Activated CD4-positive, alpha-beta T cell treated with anti-CD3 and anti-CD28 coated beads, Interleukin-2, amount 10 ng/mL, durations not matched to agents 7 days and 5 days (primary cell): ENCODE measurements around the gene RAB31. TPM values are rescaled to one million over a fixed set of nuclear protein-coding genes. Genes with fewer than 3 reads are reported as not detected.

Source experiments
- CTCF ChIA-PET: fragments of 350-600 bp; sonication (Branson Sonifier 250); formaldehyde crosslinking; loops from one replicate; lab custom pipeline; 2021; ENCODE audit warnings: antibody characterized with exemption; lab: Charles Lee
- POLR2A ChIA-PET: fragments of 350-600 bp; sonication (Branson Sonifier 250); formaldehyde crosslinking; loops from one replicate; lab custom pipeline; 2021; ENCODE audit warnings: antibody characterized with exemption; lab: Charles Lee
- DNase-seq: peaks from one replicate; pipeline ENCODE4 v3.0.0-alpha.2; 2020
- H3K27ac Mint-ChIP-seq: one replicate; pipeline ENCODE4 v1.8.0; 2021; ENCODE audit warnings: mild to moderate bottlenecking, moderate library complexity, mixed read lengths
- H3K27me3 Mint-ChIP-seq: one replicate; pipeline ENCODE4 v1.8.0; 2021; ENCODE audit warnings: mixed read lengths
- H3K36me3 Mint-ChIP-seq: one replicate; pipeline ENCODE4 v1.8.0; 2021; ENCODE audit warnings: low read depth, mixed read lengths
- H3K4me1 Mint-ChIP-seq: one replicate; pipeline ENCODE4 v1.8.0; 2021; ENCODE audit warnings: mixed read lengths
- H3K4me3 Mint-ChIP-seq: one replicate; pipeline ENCODE4 v1.8.0; 2021; ENCODE audit warnings: mild to moderate bottlenecking, moderate library complexity, mixed read lengths
- H3K9me3 Mint-ChIP-seq: one replicate; pipeline ENCODE4 v1.8.0; 2021; ENCODE audit warnings: mixed read lengths
- total RNA-seq, 2 experiments: library from RNA; stranded (reverse); gene quantifications; one replicate each; pipeline ENCODE4 v1.2.3, GENCODE V29; 2021

RAB31 gene
- total RNA-seq, 2 experiments from 2014 or later = 0.92 to 1.3 TPM

DNA sequence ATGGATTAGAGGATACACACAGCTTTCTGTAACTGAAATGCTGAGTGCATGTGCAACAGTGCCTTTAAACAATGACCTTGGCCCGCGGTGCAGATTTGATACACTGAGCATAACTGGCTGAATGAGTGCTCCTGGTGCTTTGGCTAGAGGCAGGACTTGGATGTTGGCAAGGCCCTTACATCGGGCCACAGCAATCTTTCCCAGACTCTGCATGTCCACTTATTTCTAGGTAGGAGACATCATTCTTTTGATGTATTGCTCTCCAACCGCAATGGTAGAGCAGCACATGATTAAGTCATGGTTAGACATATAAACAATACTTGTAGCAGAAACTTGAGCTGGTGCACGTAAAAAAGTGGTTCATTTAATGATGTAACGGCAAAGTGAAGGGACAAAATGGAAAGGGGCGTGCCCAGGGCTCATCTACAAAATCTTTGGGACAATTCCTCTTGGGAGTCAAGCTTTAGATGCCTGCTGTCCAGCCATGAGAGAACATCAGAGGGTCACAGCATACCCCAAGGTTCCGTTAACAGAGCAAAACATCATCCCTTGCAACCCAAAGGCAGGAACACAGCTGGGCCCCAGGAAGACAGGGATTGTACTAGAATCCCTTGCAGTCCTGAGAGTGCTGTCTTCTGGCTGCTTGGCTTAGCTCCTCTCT lies 43.4 kb downstream of the RAB31 start:
- Mint-ChIP-seq H3K36me3 (no peaks in the 10 kb centered on the region), H3K4me1 (no peaks in the 10 kb centered on the region), H3K27me3 (peaks cover 12% of the 10 kb centered on the region), H3K9me3 (no peaks in the 10 kb centered on the region), H3K27ac (no peak overlapping the region), H3K4me3 (no peak overlapping the region)
- no peak for DNase-seq
- CTCF ChIA-PET = no interaction called here
- POLR2A ChIA-PET = no interaction called here

DNA sequence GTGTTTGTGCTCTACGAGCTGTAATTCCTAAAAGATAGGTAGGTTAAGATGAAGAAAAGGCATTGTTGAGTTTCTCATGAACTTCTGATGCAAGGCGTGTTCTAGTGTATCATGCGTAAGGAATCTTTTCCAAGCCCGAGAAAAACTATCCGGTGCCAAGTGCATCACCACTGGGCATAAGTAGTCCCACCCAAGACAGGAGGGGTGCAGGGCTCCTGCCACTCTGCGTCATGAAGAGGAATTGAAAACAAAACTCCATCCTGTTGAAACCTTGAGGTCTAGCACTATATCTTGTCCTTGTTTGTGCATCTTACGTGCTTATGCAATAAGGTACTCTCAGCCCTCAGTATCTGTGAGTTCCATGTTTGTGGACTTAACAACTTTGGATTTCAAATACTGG lies 45.7 kb downstream of the RAB31 start:
- no peak for DNase-seq
- Mint-ChIP-seq H3K4me1 (peaks cover 6% of the 10 kb centered on the region), H3K9me3 (no peaks in the 10 kb centered on the region)

DNA sequence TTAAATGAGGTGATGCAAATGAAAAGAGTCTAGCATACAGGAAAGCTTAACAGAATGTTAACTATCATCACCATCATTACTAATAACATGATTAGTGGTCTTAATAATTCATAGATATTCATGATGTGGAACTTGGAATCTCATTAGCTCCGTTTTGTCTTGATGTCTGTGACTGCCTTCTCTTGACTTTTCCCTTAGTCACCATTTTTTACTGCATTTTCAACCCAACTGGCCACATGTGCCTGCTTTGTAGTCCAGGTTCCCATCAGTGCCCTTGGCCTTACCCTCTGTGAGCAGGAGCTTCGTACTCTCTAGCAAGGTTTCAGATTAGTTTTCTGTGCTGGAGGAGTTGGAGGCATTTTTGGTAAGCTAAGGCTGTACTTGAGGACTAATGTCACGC lies 47.0 kb downstream of the RAB31 start:
- ChIA-PET CTCF (interaction anchor here (0.6 kb wide), 1 partner anchor 15 kb away, joined by 4 read pairs; no protein-coding TSS in a partner anchor), POLR2A (no interaction called here)
- Mint-ChIP-seq H3K27me3 (no peaks in the 10 kb centered on the region), H3K4me1 (peaks cover 7% of the 10 kb centered on the region), H3K9me3 (no peaks in the 10 kb centered on the region), H3K36me3 (no peaks in the 10 kb centered on the region), H3K4me3 (no peak overlapping the region), H3K27ac (no peak overlapping the region)
- DNase-seq = no peak

More for the DNA sequence above, 45.7 kb downstream of the RAB31 start:
- no peak overlapping the region for H3K27ac Mint-ChIP-seq
- H3K36me3 Mint-ChIP-seq = no peaks in the 10 kb centered on the region
- ChIA-PET POLR2A (no interaction called here), CTCF (no interaction called here)
- no peak overlapping the region for H3K4me3 Mint-ChIP-seq
- no peaks in the 10 kb centered on the region for H3K27me3 Mint-ChIP-seq

DNA sequence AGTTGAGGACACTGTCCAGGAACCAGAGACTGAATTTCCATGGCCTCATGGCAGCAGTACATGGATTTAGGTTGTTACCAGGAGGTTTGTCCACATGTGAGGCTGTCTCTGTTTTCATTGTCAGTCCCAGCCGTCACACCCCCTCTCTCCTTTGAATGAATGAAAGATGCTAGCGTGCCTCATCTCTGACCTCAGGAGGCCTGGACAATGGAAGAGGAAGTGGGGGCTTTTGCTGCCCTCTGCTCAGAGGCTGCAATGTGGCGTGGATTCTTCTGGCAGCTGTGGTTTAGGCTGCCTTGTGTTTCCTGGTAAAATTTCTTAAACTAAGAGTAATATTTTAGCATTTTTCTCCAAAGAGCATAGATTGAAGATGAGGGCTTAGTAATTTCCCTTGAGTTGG lies 47.5 kb downstream of the RAB31 start:
- H3K27me3 Mint-ChIP-seq = no peaks in the 10 kb centered on the region
- no peaks in the 10 kb centered on the region for H3K9me3 Mint-ChIP-seq
- POLR2A ChIA-PET = no interaction called here
- H3K36me3 Mint-ChIP-seq = no peaks in the 10 kb centered on the region
- no peak overlapping the region for H3K27ac Mint-ChIP-seq
- CTCF ChIA-PET = interaction anchor here (0.6 kb wide), 1 partner anchor 15 kb away, joined by 4 read pairs; no protein-coding TSS in a partner anchor
- DNase-seq = no peak
- H3K4me1 Mint-ChIP-seq = peaks cover 7% of the 10 kb centered on the region
- H3K4me3 Mint-ChIP-seq = no peak overlapping the region

DNA sequence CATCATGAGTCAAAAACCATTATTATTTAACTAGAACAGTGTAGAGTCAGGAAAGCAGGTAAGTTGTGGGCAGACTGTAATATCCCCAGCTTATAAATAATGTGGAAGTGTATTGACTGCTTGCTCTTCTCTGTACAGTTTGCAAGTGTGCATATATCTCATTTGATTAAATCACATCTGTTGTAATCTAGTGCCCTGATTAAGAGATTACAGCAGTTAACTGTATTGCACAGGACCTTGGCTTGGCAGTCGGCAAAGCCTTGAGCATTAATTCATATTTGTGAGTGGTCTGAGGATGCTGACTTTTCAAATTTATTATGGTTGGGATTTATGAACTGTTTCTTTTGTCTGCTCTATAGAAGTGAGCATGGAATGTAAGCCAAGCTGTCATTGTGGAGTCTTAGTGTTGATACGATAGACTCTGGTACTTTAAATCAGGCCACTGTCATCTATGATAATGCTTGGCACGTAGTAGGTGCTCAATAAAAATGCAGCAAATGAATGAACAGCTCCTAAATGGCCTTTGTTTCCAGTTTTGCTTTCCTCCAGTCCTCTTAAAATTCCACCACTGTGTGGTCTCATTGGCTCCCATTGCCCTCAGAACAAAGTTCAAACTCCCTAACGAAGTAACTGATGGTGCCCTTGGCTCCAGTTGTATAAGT lies 48.3 kb downstream of the RAB31 start:
- H3K36me3 Mint-ChIP-seq = no peaks in the 10 kb centered on the region

DNA sequence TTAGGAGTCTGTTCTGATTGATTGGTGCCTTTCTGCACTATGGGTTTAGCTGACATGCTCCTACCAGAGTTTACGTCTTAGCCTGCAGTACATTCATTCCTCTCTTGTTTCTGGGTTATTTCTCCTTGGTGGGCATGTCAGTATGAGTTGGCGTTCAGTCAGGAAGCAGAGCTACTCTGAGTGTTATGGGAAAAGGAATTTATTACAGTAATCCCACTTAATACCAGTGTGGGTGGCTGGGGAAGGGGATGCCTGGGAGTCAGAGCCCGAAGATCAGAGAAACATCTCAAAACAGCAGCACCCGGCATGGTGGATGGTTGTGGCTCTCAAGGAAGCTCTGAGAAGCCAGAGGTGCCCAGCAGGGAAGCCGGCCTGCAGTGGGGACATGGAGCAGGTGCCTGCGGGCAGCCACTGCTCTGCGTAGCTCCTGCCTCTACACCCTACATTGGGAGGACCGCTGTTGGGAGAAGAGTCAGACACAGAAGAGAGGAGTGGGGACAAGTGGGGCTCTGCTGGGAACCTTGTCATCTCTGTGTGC lies 48.9 kb downstream of the RAB31 start:
- ChIA-PET CTCF (no interaction called here), POLR2A (no interaction called here)
- no peaks in the 10 kb centered on the region for H3K27me3 Mint-ChIP-seq
- no peaks in the 10 kb centered on the region for H3K36me3 Mint-ChIP-seq
- no peaks in the 10 kb centered on the region for H3K9me3 Mint-ChIP-seq
- no peak for DNase-seq
- peaks cover 7% of the 10 kb centered on the region for H3K4me1 Mint-ChIP-seq
- H3K4me3 Mint-ChIP-seq = no peak overlapping the region
- no peak overlapping the region for H3K27ac Mint-ChIP-seq

More for the DNA sequence above, 48.3 kb downstream of the RAB31 start:
- Mint-ChIP-seq H3K4me3 (no peak overlapping the region), H3K9me3 (no peaks in the 10 kb centered on the region), H3K27ac (no peak overlapping the region), H3K4me1 (peaks cover 7% of the 10 kb centered on the region), H3K27me3 (no peaks in the 10 kb centered on the region)
- CTCF ChIA-PET = no interaction called here
- POLR2A ChIA-PET = no interaction called here
- no peak for DNase-seq

DNA sequence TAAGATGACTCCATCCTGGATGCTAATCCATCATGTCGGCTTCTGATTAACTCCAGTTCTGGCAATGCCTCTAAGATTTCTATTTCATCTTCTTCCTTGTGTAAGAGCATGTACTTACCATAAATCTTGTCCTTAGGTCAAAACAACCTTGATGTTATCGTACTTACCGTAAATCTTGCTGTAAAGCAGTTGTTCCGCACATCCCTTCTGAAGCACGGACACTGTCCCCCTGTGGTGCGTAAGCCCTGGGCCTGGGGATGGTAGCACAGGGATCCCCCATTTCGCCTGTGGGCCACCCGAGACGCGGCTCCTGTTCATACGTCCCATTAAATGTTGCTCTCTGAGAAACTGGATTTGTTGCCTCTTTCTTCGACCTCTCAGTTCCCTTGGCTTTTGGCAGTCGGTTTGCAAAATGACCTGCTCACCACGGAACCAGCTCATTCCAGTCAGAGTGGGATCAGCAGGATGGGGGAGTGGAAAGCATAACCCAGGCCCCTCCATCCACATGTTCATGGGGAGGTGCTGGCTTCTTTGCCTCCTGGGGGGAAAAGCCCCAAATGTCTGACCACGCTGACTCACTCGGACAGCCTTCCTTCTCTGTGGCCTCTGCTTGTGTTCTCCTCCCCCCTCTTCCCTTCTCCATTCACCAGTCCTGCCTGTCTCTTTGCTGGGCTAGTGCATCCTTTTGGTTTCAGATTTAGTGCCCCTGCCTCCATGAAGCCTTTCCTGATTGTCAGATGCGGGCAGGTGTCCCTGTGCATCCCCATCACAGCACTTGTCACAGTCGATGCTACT lies 49.9 kb downstream of the RAB31 start:
- ChIA-PET POLR2A (no interaction called here), CTCF (no interaction called here)
- no peaks in the 10 kb centered on the region for H3K9me3 Mint-ChIP-seq
- H3K4me3 Mint-ChIP-seq = no peak overlapping the region
- no peaks in the 10 kb centered on the region for H3K36me3 Mint-ChIP-seq
- no peak for DNase-seq
- no peak overlapping the region for H3K27ac Mint-ChIP-seq
- no peaks in the 10 kb centered on the region for H3K27me3 Mint-ChIP-seq
- peaks cover 7% of the 10 kb centered on the region for H3K4me1 Mint-ChIP-seq

DNA sequence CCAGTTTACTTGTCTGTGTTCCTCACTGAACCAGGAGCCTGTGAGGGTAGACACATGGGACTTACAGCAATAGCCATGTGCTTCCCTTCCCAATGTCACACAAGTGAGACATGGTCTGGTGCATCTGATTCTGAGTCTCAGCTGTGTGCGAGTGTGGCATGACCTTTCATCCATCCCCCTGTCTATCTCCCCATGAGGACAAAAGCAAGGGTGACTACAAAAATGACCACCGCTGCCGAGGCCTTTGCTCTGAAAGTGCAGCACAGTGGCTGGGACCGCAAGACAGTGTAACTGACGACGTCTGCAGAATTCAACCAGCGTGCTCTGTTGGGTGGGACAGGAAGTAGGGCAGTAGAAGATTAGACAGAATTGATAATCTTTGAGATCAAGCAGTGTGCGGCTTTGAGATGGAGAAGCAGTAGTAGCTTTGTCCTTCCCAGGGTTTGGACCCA lies 50.5 kb downstream of the RAB31 start:
- no peak for DNase-seq
- H3K27ac Mint-ChIP-seq = no peak overlapping the region
- ChIA-PET POLR2A (no interaction called here), CTCF (no interaction called here)
- no peaks in the 10 kb centered on the region for H3K27me3 Mint-ChIP-seq
- H3K9me3 Mint-ChIP-seq = no peaks in the 10 kb centered on the region
- no peaks in the 10 kb centered on the region for H3K36me3 Mint-ChIP-seq
- H3K4me1 Mint-ChIP-seq = peaks cover 7% of the 10 kb centered on the region
- no peak overlapping the region for H3K4me3 Mint-ChIP-seq

DNA sequence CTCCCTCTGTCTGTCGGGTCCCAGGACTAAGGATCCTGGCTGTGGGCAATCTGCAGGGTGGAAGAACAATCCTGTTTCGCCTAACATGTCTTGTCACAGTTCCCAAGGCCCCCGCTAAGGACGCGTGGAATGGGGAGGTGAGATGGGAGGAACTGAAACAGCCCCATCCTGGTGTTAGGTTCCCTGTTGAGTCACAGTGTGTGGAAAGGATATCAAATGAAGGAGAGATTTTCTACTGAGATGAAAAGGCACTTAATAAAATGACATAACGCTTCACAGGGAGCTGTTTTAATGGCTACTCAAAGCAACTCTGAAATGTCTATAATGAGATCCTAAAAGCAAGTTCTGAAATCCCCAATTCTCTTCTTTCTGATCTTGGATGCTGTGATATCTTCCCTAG lies 52.5 kb downstream of the RAB31 start:
- CTCF ChIA-PET = interaction anchor here (0.6 to 0.9 kb wide), 2 partner anchors 12 to 1191 kb away, joined by 3 read pairs; no protein-coding TSS in a partner anchor
- Mint-ChIP-seq H3K9me3 (no peaks in the 10 kb centered on the region), H3K4me1 (peaks cover 7% of the 10 kb centered on the region), H3K27me3 (no peaks in the 10 kb centered on the region), H3K4me3 (no peak overlapping the region), H3K36me3 (no peaks in the 10 kb centered on the region), H3K27ac (no peak overlapping the region)
- no peak for DNase-seq
- POLR2A ChIA-PET = interaction anchor here (0.7 kb wide), 1 partner anchor 141 kb away, joined by 7 read pairs; no protein-coding TSS in a partner anchor

DNA sequence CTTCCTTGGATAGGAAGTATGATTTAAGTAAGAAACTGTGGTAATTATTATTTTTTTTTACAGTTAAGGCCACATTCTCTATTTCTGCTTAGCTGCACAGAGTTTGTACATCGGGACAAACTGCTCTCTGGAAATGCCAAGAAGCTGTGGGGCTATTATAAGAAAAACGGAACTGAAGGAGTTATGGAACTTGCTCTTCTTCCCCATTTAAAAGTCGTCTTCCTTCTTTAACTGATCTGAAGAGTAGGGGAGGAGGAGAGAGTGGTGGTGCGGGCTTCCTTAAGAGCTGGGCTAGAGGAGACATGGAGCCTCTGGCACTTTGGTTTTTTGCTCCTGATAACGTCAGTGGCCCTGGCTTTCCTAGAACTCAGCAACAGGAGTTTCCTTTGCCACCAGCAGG lies 54.4 kb downstream of the RAB31 start:
- DNase-seq = no peak
- peaks cover 7% of the 10 kb centered on the region for H3K4me1 Mint-ChIP-seq
- CTCF ChIA-PET = no interaction called here
- POLR2A ChIA-PET = interaction anchor here (0.7 kb wide), 1 partner anchor 146 kb away, joined by 13 read pairs; no protein-coding TSS in a partner anchor
- H3K27ac Mint-ChIP-seq = no peak overlapping the region
- no peaks in the 10 kb centered on the region for H3K9me3 Mint-ChIP-seq
- no peak overlapping the region for H3K4me3 Mint-ChIP-seq
- no peaks in the 10 kb centered on the region for H3K27me3 Mint-ChIP-seq
- H3K36me3 Mint-ChIP-seq = no peaks in the 10 kb centered on the region

DNA sequence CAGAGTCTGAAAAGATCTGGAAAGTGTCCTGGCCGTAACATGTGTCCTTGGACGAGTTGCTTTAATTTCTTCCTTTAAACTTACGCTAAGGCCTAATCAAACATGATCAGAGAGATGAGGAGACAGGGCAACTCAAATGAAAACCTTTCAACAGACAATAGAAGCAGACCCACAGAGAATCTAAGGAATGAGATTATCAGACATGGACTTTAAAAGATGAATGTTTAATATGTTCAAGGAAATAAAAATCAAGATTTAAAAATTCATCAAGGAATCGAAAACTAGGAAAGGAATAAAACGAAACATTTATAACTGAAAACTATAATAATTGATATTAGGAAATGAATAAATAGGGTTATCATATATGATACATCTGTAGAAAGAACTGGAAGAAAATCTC lies 55.1 kb downstream of the RAB31 start:
- peaks cover 7% of the 10 kb centered on the region for H3K4me1 Mint-ChIP-seq
- H3K9me3 Mint-ChIP-seq = no peaks in the 10 kb centered on the region
- H3K27me3 Mint-ChIP-seq = no peaks in the 10 kb centered on the region
- H3K36me3 Mint-ChIP-seq = no peaks in the 10 kb centered on the region
- no peak overlapping the region for H3K27ac Mint-ChIP-seq
- H3K4me3 Mint-ChIP-seq = no peak overlapping the region
- no peak for DNase-seq
- CTCF ChIA-PET = no interaction called here
- POLR2A ChIA-PET = no interaction called here

DNA sequence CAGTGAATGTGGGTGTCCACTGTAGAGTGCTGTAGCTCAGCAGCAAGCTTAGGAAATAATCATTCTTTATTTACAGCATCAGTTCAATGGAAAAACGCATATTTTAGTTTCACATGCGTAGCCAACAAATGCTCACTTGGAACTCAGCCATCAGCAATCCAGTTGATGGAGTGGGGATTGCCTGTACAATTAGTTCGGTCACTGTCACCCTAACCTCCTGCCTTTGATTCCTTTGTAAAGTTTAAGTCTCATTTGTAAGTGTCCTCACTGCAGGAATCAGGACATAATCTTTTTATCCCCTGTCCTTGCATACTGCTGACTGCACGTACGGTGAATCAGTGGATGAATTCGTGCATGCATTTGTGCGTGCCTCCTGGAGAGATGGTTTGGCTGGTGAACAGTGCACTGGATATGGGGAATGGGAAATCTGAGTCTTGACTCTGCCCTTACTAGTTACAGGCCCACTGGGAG lies 55.9 kb downstream of the RAB31 start:
- CTCF ChIA-PET = interaction anchor here (0.7 kb wide), 1 partner anchor 283 kb away, joined by 4 read pairs; no protein-coding TSS in a partner anchor
- H3K4me1 Mint-ChIP-seq = no peaks in the 10 kb centered on the region

More for the DNA sequence above, 55.9 kb downstream of the RAB31 start:
- no peak overlapping the region for H3K4me3 Mint-ChIP-seq
- POLR2A ChIA-PET = no interaction called here
- H3K36me3 Mint-ChIP-seq = no peaks in the 10 kb centered on the region
- DNase-seq = no peak
- peaks cover 2% of the 10 kb centered on the region for H3K27me3 Mint-ChIP-seq
- H3K27ac Mint-ChIP-seq = no peak overlapping the region
- H3K9me3 Mint-ChIP-seq = no peaks in the 10 kb centered on the region
